NCI-H748 (cell line): ENCODE results near the gene CAMK1D.

Experiments used
- DNase-seq: peaks from one replicate; lab custom pipeline; 2025; ENCODE audit not compliant: unreplicated experiment; lab: John Stamatoyannopoulos, UW

CAMK1D gene

DNA sequence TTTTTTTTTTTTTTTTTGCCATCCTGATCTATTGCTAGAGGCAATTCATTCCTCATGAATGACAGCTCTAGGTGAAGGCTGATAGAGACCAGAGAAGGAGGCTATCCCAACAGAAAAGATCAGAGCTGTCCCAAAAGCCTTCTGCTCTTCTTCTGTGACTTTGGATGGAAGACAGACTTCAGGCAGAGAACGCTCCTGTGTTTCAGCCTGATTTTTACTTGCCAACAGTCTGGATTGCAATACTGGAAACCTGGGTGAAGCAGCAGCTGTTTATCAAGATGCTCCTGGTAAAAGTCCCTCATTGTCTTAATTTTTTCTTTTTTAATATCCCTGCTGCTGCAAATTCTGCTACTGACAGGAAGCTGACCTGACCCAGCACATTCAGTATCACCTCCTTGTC lies 432.6 kb downstream of the CAMK1D start:
- DNase-seq = no peak

DNA sequence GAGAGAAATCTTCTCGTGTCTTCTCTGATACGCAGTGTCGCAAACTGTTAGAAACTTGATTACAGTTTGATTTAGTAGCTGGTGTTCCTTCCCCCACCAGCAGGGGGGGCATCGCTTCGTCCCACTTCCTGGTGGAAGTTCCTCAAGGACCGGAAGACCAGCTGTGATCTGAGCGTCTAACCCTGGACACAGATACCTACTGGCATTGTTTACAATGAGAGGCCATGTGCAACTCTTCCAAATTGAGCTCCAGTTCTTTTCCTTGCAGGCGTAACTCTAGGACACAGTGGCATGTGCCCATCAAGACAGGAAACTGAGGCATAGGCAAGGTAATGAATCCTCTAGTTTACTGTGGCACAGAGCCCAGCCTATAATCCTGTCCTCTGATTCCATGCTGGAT lies 433.2 kb downstream of the CAMK1D start:
- peak; percentile 11 for DNase-seq

DNA sequence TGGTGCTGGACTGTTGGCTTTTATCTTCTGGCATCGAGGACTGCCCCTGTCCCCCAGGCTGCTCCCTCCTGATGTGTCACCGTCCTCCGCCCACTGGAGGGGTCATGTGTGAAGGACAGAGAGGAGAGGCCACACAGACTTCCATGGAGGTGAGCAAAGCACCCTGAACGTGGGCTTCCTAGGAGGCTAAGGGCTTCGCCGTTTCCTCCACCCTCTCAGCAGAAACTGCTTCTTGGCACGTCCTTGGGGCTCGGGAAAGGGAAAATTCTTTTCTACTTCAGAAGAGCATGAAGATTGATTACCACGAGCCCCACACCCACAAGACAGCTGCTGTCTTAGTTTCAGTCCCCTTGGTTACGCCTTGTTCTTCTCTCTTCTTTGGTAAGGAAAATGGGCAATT lies 433.9 kb downstream of the CAMK1D start:
- no peak for DNase-seq

DNA sequence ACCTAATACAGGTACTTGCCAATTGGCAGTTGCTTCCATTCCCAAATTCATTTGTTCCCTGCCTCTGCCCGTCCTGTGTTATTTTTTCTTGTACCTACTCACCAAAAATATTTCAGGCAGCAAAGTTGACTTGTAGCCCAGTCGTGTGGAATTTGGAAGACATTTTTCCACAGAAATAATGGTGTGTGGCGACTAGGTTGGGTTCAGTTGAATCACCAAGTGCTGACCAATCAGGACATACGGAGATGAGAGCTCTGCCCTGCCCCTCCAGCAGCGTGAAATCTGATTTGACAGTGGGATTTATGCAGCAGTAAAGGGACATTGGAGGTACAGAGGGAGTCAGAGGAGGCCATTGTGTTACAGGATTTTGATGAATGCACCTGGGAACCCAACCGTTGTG lies 435.3 kb downstream of the CAMK1D start:
- no peak for DNase-seq

DNA sequence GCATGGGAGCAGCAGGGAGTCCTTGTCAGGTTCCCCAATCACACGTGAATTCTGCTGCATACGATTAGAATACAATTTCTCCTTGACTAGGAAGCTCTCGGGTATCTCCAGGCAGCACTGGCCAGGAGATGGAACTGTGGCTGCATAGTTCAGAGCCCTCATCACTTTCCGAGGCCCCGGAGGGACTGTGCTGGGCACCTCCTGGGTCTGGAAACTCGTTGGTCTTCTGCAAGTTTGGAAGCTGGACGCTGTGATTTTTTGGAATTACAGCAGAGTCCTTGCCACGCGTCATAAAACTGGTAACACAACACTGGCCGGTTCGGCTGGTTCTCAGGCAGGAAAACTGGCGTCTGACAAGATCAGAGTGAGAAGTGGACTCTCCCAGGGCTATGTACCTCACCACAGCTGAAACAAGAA lies 436.1 kb downstream of the CAMK1D start:
- DNase-seq = no peak

DNA sequence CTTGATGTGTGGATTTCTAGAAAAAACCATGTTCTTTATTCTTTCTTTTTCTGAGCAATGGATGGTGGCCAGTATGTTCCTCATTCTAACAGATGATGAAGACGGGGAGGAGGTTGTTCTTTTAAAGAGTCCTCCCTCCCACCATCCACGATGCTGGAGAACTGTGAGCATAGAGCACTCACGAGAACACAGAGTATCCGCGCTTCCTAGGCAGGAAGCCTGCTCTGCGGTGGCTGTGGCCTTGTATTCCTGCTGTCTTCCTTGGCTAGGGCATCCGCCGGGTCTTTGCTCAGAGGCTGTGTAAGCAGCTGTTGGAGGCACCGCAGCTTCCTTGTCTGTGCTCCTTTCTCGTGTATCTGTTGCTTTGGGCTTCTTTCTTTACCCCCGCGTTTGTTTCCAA lies 437.9 kb downstream of the CAMK1D start:
- no peak for DNase-seq

DNA sequence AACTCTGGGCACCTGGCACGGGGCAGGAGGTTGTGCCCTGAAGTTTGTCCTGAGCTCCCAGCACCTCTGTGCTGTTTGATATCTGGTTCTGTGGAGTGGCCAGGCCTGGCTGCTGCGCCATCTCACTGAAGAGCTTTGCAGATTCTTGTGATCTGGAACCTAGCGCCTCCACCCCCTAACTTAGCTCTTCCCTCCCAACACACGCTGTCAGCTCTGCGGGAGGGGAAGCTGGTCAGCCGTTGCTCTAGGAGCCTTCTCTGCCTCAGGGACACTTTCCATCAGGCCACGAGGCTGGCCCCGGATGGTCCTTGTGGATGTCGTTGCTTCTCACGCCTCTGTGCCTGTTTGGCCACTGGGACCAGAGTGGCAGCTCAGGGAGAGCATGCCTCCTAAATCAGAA lies 438.9 kb downstream of the CAMK1D start:
- no peak for DNase-seq

DNA sequence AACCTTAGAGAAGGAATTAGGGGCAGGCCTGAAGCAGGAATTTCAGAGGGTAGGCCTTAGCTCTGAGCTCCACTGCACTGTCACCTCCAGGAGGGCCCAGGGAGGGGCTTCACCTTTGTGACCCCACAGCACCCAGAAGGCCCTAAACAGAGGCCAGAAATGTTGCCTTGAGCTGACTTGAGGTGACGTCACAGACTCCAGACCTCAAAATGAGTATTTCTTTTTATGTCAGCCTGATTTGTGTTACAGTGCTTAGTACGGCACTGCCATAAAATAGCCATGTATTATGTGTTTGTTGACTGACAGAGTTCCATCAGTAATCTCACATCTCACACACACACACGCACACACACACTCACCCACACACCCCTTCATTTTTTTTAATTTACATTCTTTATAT lies 440.9 kb downstream of the CAMK1D start:
- no peak for DNase-seq

DNA sequence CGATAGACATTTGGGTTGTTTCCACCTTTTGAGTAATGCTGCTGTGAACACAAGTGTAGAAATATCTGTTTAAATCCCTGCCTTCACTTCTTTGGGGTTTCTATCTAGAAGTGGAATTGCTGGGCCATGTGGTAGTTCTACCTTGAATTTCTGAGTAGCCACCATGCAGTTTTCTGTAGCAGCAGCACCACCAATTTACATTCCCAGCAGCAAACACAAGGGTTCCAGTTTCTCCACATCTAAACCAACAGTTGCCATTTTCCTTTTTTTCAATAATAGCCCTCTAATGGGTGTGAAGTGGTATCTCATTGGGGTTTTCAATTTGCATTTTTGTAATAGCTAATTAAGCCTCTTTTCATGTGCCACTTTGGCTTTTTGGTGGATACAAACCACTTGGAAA lies 442.4 kb downstream of the CAMK1D start:
- no peak for DNase-seq

DNA sequence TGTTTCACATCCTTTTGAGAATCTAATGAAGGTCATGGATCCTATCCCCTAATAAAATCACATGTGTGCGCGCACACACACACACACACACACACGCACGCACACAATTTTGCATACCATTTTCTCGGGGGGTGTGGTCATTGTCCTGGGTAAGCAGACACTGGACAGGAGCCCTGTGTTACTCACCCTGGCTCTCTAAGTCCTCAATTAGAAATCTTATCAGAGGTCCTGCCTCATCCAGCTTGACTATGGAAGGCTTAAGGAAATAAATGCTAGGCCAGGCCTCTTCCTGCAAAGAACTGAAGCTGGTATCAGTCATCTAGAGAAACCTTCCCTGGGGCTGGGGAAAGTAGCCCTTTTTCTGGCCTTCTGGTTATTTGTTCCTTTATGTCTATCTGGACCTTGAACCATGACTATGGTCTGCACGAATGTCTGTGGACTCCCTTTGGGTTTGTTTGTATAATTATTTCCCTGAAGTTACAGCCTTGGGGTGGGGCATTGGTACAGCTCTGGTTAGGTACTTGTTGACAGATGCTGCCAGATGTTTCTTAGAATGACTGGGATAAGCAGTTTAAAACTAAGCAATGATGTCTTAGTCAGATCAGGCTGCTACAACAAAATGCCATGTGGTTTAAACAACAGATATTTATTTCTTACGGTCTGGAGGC lies 443.7 kb downstream of the CAMK1D start:
- DNase-seq = no peak

DNA sequence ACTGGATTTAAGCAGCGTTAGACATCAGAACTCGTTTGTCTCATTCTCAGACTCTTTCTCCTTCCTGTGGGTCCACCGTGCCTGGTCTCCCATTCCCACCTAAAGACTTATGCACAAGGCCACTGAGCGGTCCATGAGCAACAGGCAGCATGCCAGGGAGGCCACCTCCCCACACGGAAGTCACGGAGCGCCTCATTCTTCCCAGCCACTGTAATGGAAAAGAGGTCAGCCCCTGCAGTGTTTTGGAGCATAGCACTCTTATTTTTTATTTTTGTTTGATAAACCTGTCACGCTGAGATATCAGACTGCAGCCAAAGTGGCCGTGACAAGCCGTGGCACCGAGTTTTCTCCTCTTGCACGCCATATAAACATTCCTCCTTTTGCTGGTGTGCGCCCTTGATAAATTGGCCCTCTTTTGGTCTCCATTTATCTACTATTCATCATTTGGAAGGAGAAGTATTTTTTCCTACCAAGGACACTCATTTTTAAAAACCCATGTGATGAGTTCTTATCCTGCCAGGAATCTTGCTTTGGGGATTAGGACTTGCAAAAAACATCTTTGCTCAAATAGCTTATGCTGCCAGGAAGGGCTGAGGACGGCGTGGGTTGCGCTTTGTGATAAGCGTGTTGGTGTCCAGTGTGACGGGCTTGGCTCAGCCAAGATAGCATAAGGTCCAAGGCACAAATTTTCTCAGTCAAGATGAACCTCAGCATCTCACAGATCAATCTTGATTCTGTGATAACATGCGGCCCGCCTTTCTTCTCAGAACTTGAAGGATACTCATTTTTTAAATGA lies 446.2 kb downstream of the CAMK1D start:
- DNase-seq = no peak

DNA sequence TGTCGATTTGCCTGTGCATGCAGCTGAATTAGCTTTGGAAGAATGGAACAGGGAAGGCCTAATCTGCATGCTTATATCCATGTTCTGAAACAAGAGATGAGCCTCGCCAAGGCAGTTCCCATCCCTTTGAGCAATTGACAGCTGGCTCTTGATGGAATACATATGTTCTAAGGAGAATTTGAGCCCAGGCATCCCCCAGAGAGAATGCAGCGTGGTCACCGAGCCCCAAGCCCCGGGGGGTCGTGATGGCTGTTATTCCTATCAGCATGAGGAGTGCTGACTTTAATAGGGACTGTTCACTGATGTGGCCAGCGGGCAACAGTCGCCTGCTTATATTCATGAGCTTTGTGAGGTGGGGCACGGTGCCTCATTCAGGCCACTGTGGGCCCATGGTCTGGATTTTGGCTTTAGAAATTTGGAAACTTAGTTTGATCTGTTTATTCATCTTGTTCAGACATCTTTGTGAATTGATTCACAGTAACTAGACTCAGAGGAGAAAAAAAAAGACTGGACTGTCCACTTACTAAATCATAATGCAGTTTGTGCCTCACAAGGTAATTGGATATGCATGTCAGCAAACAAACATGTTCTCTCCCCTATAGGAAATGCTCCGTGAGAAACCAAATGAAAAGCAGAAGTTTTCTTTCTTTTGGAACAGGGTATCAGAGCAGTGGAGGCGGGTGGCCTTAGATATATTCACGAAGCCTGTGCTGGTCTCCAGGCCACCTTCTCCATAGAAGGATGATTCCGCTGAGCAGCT lies 447.2 kb downstream of the CAMK1D start:
- DNase-seq = no peak

DNA sequence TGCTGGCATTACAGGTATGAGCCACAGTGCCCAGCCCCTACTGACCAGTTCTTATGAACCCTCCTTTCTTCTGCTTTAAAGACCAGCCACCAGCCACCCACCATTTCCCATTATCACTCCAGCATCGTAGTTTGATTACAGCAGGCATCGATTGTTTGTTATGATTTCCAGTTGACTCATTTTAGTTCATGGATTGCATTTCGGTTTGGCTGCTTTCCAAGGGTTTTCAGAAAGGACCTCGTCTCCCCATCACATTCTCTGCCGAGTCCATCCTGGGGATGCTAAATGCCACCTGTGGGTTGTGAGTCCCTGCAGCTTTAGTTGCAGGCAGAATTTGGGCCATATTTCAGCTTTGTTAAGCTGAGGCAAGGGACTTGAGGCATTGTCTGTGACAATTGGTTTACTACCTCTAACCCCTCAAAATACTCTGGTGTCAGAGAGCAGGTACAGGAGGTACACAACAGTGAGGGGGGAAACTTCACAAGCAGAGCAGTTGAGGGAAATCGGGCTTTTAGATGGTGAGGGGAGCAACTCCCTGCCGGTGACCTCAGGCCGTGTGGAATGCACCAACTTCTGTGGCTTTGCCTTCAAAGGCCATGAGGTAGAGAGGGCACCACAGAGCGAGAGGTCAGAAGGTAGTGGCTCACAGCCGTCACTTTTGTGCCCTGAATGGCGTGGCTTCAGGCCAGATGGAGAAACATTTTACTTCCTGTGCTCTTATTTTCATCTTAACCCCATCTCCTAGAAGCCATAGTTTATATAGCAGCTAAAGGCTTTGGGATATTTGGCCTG lies 448.3 kb downstream of the CAMK1D start:
- peak; percentile 4 for DNase-seq

DNA sequence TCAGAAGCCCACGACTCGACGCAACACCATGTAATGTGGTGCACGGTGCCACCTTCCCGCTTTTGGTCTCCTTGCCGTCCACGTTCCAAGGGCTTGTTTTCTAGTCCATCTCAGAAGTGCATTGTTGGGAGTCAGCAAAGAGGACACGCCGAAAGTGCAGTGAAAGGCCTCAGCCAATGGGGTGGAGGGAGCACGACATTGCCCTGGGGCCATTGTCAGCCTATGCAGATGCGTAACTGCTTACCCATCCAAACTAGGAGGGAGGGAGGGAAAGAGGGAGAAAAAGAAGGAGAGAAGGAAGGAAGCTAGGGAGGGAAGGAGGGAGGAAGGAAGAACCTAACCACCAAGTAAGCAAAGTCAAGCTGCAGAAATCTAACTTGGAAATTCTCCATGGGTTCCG lies 449.8 kb downstream of the CAMK1D start:
- DNase-seq = no peak

DNA sequence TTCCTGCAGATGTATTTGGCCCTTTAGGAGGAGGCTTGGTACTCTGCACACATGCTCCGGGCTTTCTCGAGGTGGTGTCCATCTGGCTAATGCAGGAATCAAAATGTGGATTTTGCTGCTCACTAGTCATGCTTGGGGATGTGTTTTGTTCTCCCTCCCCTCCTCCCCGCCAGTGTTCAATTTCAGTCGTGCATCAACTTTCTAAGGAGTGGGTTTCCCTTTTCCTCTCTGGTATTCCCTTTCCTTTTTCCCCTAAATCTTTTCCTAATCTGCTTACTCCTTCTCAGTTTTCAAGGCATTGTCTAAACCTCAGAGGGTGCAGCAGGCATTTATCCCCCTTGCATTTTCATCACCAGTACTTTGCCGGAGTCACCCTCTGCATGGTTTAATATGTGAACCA lies 450.4 kb downstream of the CAMK1D start:
- no peak for DNase-seq

DNA sequence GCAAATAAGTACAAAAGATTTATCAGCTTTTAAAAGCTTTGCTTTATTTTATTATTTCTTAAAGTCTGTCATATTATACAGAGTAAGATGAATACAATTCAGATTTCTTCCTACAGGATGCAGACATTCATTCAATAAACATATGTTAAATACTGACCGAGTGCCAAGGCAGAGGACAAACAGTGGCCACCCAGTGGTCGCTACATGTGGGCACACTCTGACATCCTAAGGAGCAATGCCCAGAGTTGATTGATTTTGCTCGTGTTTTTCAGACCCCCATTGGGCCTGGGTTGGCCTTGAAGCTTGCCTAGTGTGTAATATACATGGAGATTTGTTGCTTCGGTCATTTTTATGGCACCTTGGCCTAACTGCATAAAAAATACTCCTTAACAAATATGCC lies 451.0 kb downstream of the CAMK1D start:
- no peak for DNase-seq

DNA sequence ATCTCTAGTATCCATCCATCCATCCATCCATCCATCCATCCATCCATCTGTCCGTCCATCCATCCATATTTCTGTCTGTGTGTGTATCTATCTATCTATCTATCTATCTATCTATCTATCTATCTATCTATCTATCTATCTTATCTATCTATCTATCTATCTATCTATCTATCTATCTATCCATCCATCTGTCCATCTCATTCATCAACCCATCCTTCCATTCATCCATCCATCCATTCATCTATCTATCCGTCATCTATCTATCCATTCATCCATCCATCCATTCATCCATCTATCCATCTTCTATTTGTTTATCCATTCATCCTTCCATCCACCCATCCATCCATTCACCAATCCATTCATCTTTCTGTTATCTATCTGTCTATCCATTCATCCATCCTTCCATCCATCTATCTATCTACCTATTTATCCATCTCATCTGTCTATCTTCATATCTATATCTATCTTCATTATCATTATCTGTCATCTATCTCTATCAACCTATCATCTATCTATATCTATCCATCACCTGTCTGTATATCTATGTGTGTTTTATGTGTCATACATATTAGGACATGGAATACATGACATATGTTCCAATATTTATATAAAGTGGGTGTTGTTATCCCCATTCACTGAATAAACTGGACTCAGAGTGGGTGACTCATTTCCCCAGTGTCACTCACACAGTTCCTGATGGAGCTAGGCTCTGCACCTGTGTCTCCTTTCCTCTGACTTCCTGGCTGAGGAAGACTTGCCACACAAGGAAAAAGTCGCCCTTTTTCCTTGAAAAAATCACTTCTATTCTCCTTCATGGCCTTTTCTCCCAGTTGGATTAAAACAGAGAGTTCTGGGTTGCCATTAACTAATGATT lies 452.1 kb downstream of the CAMK1D start:
- DNase-seq = no peak

DNA sequence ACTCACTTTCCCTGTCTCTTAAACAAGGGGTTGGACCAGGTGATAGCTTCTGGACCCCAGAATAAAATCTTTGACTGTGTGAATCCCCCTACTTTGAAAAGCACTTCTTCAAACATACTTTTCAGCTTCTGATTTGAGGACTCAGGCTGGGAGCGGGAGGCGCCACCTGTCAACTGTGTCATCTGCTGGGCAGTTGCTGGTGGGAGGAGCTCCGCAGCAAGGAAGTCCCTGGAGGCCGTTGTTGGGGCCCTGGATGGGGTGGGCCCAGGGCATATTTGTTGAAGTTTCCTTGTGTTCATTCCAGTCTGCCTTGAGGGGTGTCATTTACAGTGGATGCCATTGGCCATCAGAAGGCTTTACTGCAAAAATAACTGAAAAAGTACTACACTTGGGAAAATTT lies 454.4 kb downstream of the CAMK1D start:
- no peak for DNase-seq

DNA sequence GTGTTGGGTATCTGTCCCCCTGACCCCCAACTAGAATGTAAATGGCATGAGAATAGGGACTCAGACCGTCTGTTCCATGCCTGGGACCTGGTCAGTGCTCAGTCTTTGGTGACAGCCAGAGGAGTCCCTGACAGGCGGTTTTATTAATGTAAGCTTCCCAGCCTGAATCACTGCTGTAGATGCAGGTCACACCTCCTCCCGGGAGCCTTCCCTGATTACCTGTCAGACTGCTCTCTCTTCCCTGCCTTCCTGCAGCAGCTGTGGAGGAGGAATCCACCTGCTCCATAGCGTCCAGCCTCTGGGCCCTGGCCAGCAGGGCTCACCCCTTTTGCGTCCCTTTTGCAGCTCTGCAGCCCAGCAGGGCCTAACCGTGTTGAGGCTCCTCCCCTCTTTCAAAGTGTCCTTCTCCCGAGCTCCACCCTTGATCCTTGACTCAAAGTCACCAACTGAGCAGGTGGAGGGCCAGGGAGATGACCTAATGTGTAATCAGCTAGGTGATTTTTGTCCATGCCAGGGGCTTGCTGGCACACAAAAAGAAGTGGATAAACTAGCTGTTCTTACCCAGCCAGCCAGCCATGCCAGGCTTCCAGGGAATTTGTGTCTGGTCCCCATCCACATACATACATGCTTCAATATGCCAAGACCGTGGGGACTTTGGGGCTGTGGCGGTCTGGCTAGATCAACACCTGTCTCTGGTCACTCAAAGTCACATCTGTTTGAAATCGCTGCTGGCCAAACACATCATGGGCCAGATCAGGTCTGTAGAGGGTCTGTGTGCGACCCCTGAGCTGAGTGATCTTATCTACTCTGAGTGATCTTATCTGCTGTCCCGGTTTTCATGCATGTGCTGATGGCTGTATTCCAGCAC lies 457.1 kb downstream of the CAMK1D start:
- no peak for DNase-seq
